Measurements from ENCODE around the gene SOD3.

The SOD3 gene, protein sequence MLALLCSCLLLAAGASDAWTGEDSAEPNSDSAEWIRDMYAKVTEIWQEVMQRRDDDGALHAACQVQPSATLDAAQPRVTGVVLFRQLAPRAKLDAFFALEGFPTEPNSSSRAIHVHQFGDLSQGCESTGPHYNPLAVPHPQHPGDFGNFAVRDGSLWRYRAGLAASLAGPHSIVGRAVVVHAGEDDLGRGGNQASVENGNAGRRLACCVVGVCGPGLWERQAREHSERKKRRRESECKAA

GRCh38 chr4:24794916-24795665, at the start of gene SOD3:
Gene SOD3 (plus strand): TSS chr4:24795573. CDS start chr4:24799522, 3,949 bp downstream.
- peak; percentile 74 for DNase-seq (ENCODE audit: low spot score)

DNA sequence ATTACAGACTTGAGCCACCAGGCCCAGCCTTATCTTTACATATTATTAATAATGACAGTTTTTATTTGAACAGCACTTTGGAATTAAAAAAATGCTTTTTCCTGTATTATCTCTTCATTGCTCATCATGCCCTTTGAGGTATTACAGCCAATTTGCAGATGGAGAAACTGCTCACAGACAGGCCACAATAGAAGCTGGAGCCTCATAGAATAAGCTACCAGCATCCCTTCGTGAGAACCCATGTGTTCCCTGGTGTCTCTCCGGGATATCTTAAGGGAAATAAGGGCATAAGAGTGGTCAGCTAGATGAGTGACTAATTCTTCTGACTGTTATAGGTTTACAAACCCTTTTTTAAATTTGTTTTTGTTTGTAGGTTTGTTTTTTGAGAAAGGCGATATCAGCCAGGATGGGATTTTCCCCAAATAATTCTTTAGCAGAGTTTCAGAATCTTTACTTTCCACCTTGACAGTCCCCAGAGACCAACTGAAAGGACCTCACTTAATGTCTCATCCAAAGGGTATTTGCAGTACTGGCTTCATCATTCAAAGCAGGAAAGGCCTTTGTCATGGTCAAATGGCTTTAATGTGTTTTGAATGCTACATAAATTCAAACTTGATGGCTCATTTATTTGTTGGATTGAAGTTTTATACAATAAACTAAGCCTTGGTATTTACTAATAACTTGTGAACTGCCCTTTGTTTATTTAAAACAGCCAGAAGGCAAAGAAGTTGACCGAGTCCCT, 48.0 kb upstream of the SOD3 start:
- no peak for DNase-seq (ENCODE audit: low spot score)

DNA sequence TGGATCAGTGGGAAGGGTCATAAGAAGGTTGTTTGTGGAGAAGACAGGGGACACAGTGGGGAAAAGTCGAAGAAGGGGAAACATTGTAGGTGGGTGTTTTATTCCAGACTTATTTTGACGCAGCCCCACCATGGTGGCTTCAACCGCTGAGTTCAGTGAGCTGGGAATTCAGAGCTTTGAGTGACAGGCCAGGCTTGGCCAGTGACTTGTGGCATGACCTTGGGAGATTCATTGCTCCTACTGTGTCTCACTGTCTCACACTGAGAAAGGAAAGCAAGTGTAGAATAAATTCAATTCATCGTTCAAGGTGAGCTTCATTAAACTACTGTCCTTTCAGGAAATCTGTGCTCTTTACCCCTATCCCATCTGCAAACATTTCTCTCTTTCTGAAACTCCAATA, 47.4 kb upstream of the SOD3 start:
- DNase-seq (ENCODE audit: low spot score), result no peak

DNA sequence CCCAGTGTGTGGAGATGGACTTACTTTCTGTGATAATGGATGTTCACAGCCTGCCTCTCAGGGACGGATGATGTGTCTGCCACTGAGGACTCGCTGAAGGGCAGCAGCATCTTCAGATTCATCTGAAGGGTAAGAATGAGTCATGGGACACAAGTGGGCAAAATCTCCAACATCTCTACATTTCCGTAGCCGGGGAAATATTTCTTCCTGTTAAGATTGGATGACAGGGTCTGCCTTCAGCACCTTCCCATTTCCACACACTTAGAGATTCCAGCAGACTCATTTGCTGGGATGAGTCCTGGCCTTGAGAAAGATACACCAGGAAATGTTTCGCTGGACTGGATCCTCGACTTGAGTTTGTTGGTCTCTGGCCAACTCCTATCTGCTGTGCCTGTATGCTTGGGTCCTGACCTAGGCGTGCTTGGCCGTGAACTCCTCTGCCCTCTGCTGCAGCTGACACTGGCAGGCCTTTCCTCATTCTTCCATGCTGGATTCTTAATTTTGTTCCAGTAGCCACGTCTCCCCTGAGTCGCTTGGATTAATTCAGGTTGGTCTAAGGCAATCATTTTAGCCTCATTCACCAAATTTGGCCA, 46.5 kb upstream of the SOD3 start:
- DNase-seq (ENCODE audit: low spot score), result no peak

- no peak for DNase-seq (ENCODE audit: low spot score)
These were observed 45.3 kb upstream of the SOD3 start for GRCh38 chr4:24750106-24750505.

DNA sequence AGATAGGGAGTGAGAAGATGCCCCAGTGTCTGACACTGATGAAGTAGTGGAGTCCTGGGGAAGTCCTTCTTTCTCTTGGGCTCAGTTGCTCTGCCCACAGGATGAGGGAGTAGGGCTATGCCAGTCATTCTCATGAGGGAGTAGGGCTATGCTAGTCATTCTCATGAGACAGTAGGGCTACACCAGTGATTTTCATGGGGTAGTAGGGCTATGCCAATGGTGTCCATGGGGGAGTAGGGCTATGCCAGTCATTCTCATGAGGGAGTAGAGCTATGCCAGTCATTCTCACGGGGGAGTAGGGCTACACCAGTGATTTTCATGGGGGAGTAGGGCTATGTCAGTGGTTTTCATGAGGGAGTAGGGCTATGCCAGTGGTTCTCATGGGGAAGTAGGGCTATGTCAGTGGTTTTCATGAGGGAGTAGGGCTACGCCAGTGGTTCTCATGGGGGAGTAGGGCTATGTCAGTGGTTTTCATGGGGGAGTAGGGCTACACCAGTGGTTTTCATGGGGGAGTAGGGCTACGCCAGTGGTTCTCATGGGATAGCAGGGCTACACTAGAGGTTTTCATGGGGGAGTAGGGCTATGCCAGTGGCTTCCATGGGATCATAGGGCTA, 43.3 kb upstream of the SOD3 start:
- DNase-seq (ENCODE audit: low spot score), result no peak

GRCh38 chr4:24753519-24753918, 41.9 kb upstream of the SOD3 start:
- DNase-seq (ENCODE audit: low spot score), result no peak

- DNase-seq (ENCODE audit: low spot score), result no peak
These were observed 40.8 kb upstream of the SOD3 start for GRCh38 chr4:24754571-24754970.

DNA sequence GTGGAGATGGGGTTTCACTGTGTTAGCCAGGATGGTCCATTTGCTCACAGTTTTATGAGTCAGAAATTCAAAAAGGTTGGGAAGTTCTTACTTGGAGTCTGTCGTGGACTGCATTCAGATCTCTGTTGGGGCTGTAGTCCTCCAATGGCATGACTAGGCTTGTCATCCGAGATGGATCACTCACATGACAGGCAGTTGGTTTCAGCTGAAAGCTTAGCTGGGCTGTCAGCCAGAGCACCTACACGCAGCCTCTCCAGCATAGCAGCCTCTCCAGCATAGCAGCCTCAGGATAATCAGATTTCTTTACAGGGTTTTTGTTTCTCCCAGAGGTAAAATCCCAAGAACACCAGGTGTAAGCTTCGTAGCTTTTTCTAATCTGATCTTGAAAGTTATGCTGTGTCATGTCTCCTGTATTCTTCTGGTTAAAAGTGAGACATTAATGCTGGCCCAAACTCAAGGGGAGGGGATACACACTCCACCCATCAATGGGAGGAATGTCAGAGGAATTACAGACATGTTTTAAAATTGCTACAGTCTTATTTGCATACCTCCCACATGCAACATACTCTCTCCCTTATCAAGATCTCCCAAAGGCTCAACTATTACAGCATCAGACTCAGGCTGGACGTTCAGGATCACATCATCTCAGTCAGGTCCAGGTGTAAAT, 31.6 kb upstream of the SOD3 start:
- no peak for DNase-seq (ENCODE audit: low spot score)

DNA sequence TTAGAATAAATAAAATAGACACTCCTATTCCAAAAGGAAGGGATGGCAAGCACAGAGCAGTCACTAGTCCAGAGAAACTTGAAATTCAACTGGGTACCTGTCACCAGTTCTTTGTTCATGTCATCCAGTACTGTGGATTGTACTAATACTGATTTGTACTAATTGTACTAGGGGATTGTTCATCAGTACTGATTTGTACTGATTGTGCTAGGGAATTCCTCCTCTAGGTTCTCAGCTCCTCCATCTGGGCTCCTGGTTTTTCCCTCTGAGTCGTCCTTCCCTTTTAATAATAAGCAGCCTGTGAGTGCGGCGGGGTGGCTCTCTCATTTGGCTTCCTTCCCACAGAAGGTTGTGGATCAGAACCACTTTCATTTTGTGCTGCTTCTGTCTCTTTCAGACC, 31.0 kb upstream of the SOD3 start:
- DNase-seq (ENCODE audit: low spot score), result no peak

- no peak for DNase-seq (ENCODE audit: low spot score)
These were observed 29.9 kb upstream of the SOD3 start for GRCh38 chr4:24765376-24765988.

DNA sequence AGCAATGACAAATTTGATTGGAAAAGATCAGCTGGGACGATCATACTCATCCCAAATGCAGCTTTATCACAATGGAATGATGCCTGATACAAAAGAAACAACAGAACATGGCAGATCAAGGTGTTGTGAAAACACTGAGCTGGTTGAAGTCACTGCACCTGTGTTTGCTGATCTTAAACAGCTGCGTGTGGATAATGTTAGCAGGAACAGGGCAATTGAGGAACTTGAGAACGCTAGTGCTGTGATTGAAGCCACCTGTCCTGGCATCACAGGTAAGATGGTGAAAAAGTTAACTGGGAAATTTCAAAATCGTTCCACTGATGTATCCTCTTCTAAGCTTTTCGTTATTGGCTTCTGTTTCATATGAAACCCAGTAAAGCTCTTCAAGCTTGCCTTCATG, 27.4 kb upstream of the SOD3 start:
- DNase-seq (ENCODE audit: low spot score), result no peak

- no peak for DNase-seq (ENCODE audit: low spot score)
These were observed 26.8 kb upstream of the SOD3 start for GRCh38 chr4:24768604-24769003.

- no peak for DNase-seq (ENCODE audit: low spot score)
These were observed 25.8 kb upstream of the SOD3 start for GRCh38 chr4:24769571-24769970.

DNA sequence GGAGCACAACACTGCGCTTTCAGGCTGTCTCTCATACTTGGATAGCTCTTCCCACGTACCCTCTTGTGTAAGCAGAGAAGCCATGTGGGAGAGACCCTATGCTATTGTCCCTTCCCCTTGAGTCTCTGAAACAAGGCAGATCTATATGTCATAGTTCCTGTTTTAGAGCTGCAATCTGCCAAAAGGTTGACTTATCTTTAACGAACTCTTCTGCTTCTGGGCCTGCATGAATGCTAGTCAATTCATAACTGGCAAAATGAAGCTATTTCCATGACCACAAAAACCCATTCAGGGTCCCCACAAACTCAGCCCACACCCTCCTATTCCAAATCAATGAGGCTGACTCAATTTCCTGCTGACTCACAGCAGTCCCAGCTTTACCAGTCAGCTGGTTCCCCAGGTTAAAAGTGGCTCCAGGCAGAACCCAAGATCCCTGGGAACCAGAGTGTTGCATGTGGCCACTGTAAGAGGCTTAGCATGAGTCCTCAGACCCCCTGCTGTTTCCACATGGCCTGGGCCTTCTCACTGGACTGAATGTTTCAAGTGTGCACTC, 25.3 kb upstream of the SOD3 start:
- DNase-seq (ENCODE audit: low spot score), result no peak

- DNase-seq (ENCODE audit: low spot score), result no peak
These were observed 24.7 kb upstream of the SOD3 start for GRCh38 chr4:24770667-24771066.

GRCh38 chr4:24771241-24771640, 24.1 kb upstream of the SOD3 start:
- no peak for DNase-seq (ENCODE audit: low spot score)

DNA sequence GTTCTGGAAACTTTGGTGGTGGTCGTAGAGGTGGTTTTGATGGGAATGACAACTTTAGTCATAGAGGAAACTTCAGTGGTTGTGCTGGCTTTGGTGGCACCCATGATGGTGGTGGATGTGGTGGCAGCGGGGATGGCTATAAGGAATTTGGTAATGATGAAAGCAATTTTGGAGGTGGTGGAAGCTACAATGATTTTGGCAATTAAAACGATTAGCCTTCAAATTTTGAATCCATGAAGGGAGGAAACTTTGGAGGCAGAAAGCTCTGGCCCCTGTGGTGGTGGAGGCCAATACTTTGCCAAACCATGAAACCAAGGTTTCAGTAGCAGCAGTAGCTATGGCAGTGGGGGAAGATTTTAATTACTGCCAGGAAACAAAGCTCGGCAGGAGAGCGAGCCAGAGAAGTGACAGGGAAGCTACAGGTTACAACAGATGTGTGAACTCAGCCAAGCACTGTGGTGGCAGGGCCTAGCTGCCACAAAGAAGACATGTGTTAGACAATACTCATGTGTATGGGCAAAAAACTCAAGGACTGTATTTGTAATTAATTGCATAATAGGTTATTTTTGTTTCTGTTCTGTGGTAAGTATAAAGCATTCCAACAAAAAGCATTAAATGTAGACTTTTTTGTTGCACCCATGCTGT, 23.2 kb upstream of the SOD3 start:
- no peak for DNase-seq (ENCODE audit: low spot score)

GRCh38 chr4:24772952-24773351, 22.4 kb upstream of the SOD3 start:
- DNase-seq (ENCODE audit: low spot score), result no peak

DNA sequence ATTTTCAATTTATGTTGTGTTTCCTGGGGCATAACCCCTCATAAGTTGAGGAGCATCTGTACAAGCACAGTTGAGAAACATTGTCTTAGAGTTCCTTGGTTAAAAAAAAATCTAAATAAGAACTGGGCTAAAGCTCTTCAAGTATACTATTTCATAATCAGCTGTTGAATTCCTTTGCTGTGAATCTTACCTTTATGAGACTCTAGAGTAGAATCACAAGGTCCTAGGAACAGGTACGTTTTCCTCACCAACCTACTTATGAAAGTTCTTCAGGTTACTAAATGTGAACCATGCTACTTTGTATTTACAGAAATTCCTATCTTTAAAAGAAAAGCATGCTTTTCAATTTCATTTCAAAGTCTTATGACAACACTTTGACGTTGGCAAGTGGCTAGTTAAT, 20.9 kb upstream of the SOD3 start:
- DNase-seq (ENCODE audit: low spot score), result no peak

Data from cerebellar cortex (tissue), 1 donor.